ENCODE results near the gene LUC7L. TPM values are rescaled to one million over a fixed set of nuclear protein-coding genes. Genes with fewer than 3 reads are reported as not detected.

LUC7L gene
- 99.5 TPM for polyA plus RNA-seq
- long read RNA-seq, donor 1, partial matches to known transcripts: 0 of 6 reads
- long read RNA-seq, donor 1, other reads (novel, unspliced or antisense): 0 of 6 reads
- long read RNA-seq, donor 2, partial matches to known transcripts: 10 of 19 reads
- long read RNA-seq, donor 2, other reads (novel, unspliced or antisense): 0 of 19 reads
- long read RNA-seq, donor 3: 0 reads
- long read RNA-seq, donor 4: 0 reads
- long read RNA-seq, donor 5, transcript LUC7L-201 (10 exons, 1,456 nt): major isoform, 5 of 7 reads
- long read RNA-seq, donor 5, partial matches to known transcripts: 0 of 7 reads
- long read RNA-seq, donor 5, other reads (novel, unspliced or antisense): 0 of 7 reads
- long read RNA-seq, donor 6, transcript LUC7L-201 (10 exons, 1,456 nt): major isoform, 5 of 8 reads
- long read RNA-seq, donor 6, partial matches to known transcripts: 0 of 8 reads
- long read RNA-seq, donor 6, other reads (novel, unspliced or antisense): 0 of 8 reads
- long read RNA-seq, donor 7, partial matches to known transcripts: 6 of 8 reads
- long read RNA-seq, donor 7, other reads (novel, unspliced or antisense): 0 of 8 reads
- long read RNA-seq, donor 8, partial matches to known transcripts: 12 of 17 reads
- long read RNA-seq, donor 8, other reads (novel, unspliced or antisense): 0 of 17 reads
- long read RNA-seq, donor 9, partial matches to known transcripts: 0 of 3 reads
- long read RNA-seq, donor 9, other reads (novel, unspliced or antisense): 0 of 3 reads
- long read RNA-seq, donor 10, transcript LUC7L-201 (10 exons, 1,456 nt): major isoform, 5 of 16 reads
- long read RNA-seq, donor 10, partial matches to known transcripts: 9 of 16 reads
- long read RNA-seq, donor 10, other reads (novel, unspliced or antisense): 0 of 16 reads
- long read RNA-seq, donor 11, partial matches to known transcripts: 0 of 2 reads
- long read RNA-seq, donor 11, other reads (novel, unspliced or antisense): 0 of 2 reads

- no CpG with 5 or more reads among the region's 88 CpGs for WGBS (ENCODE audit: insufficient coverage, low lambda C conversion rate)
- H3K4me3 ChIP-seq (ENCODE audit: low read length): peak within 1 kb of the TSS; percentile 98
These were observed at the start of gene LUC7L for GRCh38 chr16:228852-229730. Gene LUC7L, minus strand, starts transcription at chr16:229449. Its CDS starts 110 bp downstream, at chr16:229339.

GRCh38 chr16:278863-279366, 49.7 kb upstream of the LUC7L start:
- peak in 1 of 2 donors; percentile 39 for DNase-seq
- Histone ChIP-seq H3K36me3 (ENCODE audit: control insufficient read depth, insufficient read depth, low read length) (no peaks in the 10 kb centered on the region), H3K27ac (ENCODE audit: low read length) (no peak overlapping the region), H3K4me3 (ENCODE audit: low read length) (no peak overlapping the region), H3K27me3 (ENCODE audit: control insufficient read depth, insufficient read depth, low read length) (peaks cover 71% of the 10 kb centered on the region), H3K4me1 (ENCODE audit: control insufficient read depth, insufficient read depth, low read length) (peaks cover 14% of the 10 kb centered on the region), H3K9me3 (ENCODE audit: control insufficient read depth, low read depth, low read length) (peaks cover 17% of the 10 kb centered on the region)
- 51% methylated on average over 3 of the region's 6 CpGs for WGBS (ENCODE audit: insufficient coverage, low lambda C conversion rate)

More at GRCh38 chr16:228852-229730, at the start of gene LUC7L:
- H3K9me3 ChIP-seq (ENCODE audit: control insufficient read depth, low read depth, low read length): no peaks in the 10 kb centered on the region
- peaks cover 12% of the 10 kb centered on the region for H3K4me1 ChIP-seq (ENCODE audit: control insufficient read depth, insufficient read depth, low read length)
- peaks cover 31% of the 10 kb centered on the region for H3K36me3 ChIP-seq (ENCODE audit: control insufficient read depth, insufficient read depth, low read length)
- peak; percentile 80 to 91 for DNase-seq
- no peaks in the 10 kb centered on the region for H3K27me3 ChIP-seq (ENCODE audit: control insufficient read depth, insufficient read depth, low read length)
- peak within 1 kb of the TSS; percentile 98 for H3K27ac ChIP-seq (ENCODE audit: low read length)

GRCh38 chr16:276426-277077, 47.3 kb upstream of the LUC7L start:
- Histone ChIP-seq H3K4me3 (ENCODE audit: low read length) (no peak overlapping the region), H3K4me1 (ENCODE audit: control insufficient read depth, insufficient read depth, low read length) (peaks cover 14% of the 10 kb centered on the region), H3K36me3 (ENCODE audit: control insufficient read depth, insufficient read depth, low read length) (no peaks in the 10 kb centered on the region), H3K27ac (ENCODE audit: low read length) (no peak overlapping the region), H3K27me3 (ENCODE audit: control insufficient read depth, insufficient read depth, low read length) (peaks cover 68% of the 10 kb centered on the region), H3K9me3 (ENCODE audit: control insufficient read depth, low read depth, low read length) (peaks cover 18% of the 10 kb centered on the region)
- no peak for DNase-seq
- no CpG with 5 or more reads among the region's 20 CpGs for WGBS (ENCODE audit: insufficient coverage, low lambda C conversion rate)

- peaks cover 64% of the 10 kb centered on the region for H3K27me3 ChIP-seq (ENCODE audit: control insufficient read depth, insufficient read depth, low read length)
- peaks cover 11% of the 10 kb centered on the region for H3K9me3 ChIP-seq (ENCODE audit: control insufficient read depth, low read depth, low read length)
- H3K4me1 ChIP-seq (ENCODE audit: control insufficient read depth, insufficient read depth, low read length): peaks cover 9% of the 10 kb centered on the region
- no peak within 1 kb of the TSS for H3K4me3 ChIP-seq (ENCODE audit: low read length)
- H3K27ac ChIP-seq (ENCODE audit: low read length): no peak within 1 kb of the TSS
- no peak for DNase-seq
- H3K36me3 ChIP-seq (ENCODE audit: control insufficient read depth, insufficient read depth, low read length): no peaks in the 10 kb centered on the region
- no CpG with 5 or more reads among the region's 56 CpGs for WGBS (ENCODE audit: insufficient coverage, low lambda C conversion rate)
These were observed 46.6 kb upstream of the LUC7L start, which contains the start of gene RGS11 for GRCh38 chr16:275786-276232. Gene RGS11, minus strand, starts transcription at chr16:275944. Its CDS starts 33 bp downstream, at chr16:275911.

- Histone ChIP-seq H3K4me3 (ENCODE audit: low read length) (no peak overlapping the region), H3K9me3 (ENCODE audit: control insufficient read depth, low read depth, low read length) (peaks cover 10% of the 10 kb centered on the region), H3K4me1 (ENCODE audit: control insufficient read depth, insufficient read depth, low read length) (peaks cover 7% of the 10 kb centered on the region), H3K27ac (ENCODE audit: low read length) (no peak overlapping the region), H3K36me3 (ENCODE audit: control insufficient read depth, insufficient read depth, low read length) (no peaks in the 10 kb centered on the region), H3K27me3 (ENCODE audit: control insufficient read depth, insufficient read depth, low read length) (peaks cover 61% of the 10 kb centered on the region)
- no CpG with 5 or more reads among the region's 58 CpGs for WGBS (ENCODE audit: insufficient coverage, low lambda C conversion rate)
- DNase-seq: peak in 1 of 2 donors; percentile 32
These were observed 45.9 kb upstream of the LUC7L start for GRCh38 chr16:275041-275641.

- no peak for DNase-seq
These were observed 44.5 kb upstream of the LUC7L start for GRCh38 chr16:273547-274421.

GRCh38 chr16:272633-273546, 43.6 kb upstream of the LUC7L start:
- peaks cover 7% of the 10 kb centered on the region for H3K4me1 ChIP-seq (ENCODE audit: control insufficient read depth, insufficient read depth, low read length)
- H3K27ac ChIP-seq (ENCODE audit: low read length): no peak overlapping the region
- DNase-seq: no peak
- peaks cover 41% of the 10 kb centered on the region for H3K27me3 ChIP-seq (ENCODE audit: control insufficient read depth, insufficient read depth, low read length)
- H3K4me3 ChIP-seq (ENCODE audit: low read length): no peak overlapping the region
- peaks cover 7% of the 10 kb centered on the region for H3K9me3 ChIP-seq (ENCODE audit: control insufficient read depth, low read depth, low read length)
- no CpG with 5 or more reads among the region's 36 CpGs for WGBS (ENCODE audit: insufficient coverage, low lambda C conversion rate)
- no peaks in the 10 kb centered on the region for H3K36me3 ChIP-seq (ENCODE audit: control insufficient read depth, insufficient read depth, low read length)

More at GRCh38 chr16:273547-274421, 44.5 kb upstream of the LUC7L start:
- Histone ChIP-seq H3K4me3 (ENCODE audit: low read length) (no peak overlapping the region), H3K36me3 (ENCODE audit: control insufficient read depth, insufficient read depth, low read length) (no peaks in the 10 kb centered on the region), H3K27me3 (ENCODE audit: control insufficient read depth, insufficient read depth, low read length) (peaks cover 48% of the 10 kb centered on the region), H3K27ac (ENCODE audit: low read length) (no peak overlapping the region), H3K4me1 (ENCODE audit: control insufficient read depth, insufficient read depth, low read length) (peaks cover 7% of the 10 kb centered on the region), H3K9me3 (ENCODE audit: control insufficient read depth, low read depth, low read length) (peaks cover 7% of the 10 kb centered on the region)
- WGBS (ENCODE audit: insufficient coverage, low lambda C conversion rate): no CpG with 5 or more reads among the region's 30 CpGs

All from large intestine (tissue), 12 donors.